Mesodermal cell (in vitro differentiated cells): ENCODE data around the gene RAB27B.
"Not testable (repeated sequence)": the region's sequence is repeated elsewhere in the genome, so short reads cannot be mapped to it uniquely, and the experiment has no call there.

ENCODE experiments used
- H3K27ac ChIP-seq: 2 replicates; pipeline ENCODE4 v1.7.0; 2013; ENCODE audit warnings: mild to moderate bottlenecking, low read depth, low read length, moderate library complexity; ENCODE audit not compliant: severe bottlenecking
- H3K36me3 ChIP-seq: 2 replicates; pipeline ENCODE4 v1.7.1; 2013; ENCODE audit warnings: mild to moderate bottlenecking, low read length, moderate library complexity; ENCODE audit not compliant: control insufficient read depth, insufficient read depth
- H3K4me1 ChIP-seq: one replicate; pipeline ENCODE4 v1.7.1; 2013; ENCODE audit warnings: mild to moderate bottlenecking, low read length; ENCODE audit not compliant: insufficient read depth, control insufficient read depth, poor library complexity, severe bottlenecking
- H3K4me3 ChIP-seq: 2 replicates; pipeline ENCODE4 v1.7.0; 2013; ENCODE audit warnings: low read length, control low read depth, mild to moderate bottlenecking; ENCODE audit not compliant: insufficient read depth, poor library complexity, severe bottlenecking; ENCODE audit errors: extremely low read depth
- H3K9me3 ChIP-seq: 2 replicates; pipeline ENCODE4 v1.7.1; 2013; ENCODE audit warnings: mild to moderate bottlenecking, low read length, moderate library complexity; ENCODE audit not compliant: control insufficient read depth
- WGBS, 2 experiments: methylation state at CpG; one replicate each; pipeline ENCODE4 v1.1.5; 2013; ENCODE audit warnings: missing lambda C conversion rate in 2 of 2; ENCODE audit not compliant: insufficient coverage in 2 of 2; 5-methylcytosine and 5-hydroxymethylcytosine counted together

RAB27B gene

GRCh38 chr18:54835944-54836343 is 7.7 kb downstream of the RAB27B start:
- H3K9me3 ChIP-seq: no peaks in the 10 kb centered on the region
- WGBS, 2 experiments: 90 to 100% methylated on average over 2 of the region's 2 CpGs
- H3K4me1 ChIP-seq: no peaks in the 10 kb centered on the region
- H3K4me3 ChIP-seq: no peak overlapping the region
- H3K27ac ChIP-seq: no peak overlapping the region
- H3K36me3 ChIP-seq: no peaks in the 10 kb centered on the region

DNA sequence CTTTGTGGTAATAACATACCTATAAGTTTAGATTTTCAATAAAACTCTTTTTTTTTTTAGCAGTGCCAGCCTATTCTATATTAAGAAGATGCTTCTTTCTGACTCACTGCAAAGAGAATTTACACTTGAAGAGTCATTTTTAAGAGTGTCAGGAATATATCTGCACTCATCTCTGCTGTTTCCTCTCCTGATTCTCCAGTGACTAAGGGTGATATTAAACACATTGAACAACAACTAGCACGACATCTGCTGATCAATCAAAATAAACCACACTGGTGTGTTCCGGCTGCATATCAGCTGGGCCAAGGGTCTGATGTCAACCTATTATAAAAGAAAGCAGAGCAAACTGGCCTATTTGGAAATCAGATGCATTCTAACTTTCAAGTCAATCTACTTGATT is 15.0 kb downstream of the RAB27B start:
- Histone ChIP-seq H3K36me3 (no peaks in the 10 kb centered on the region), H3K9me3 (no peaks in the 10 kb centered on the region), H3K27ac (no peak overlapping the region), H3K4me1 (no peaks in the 10 kb centered on the region), H3K4me3 (no peak overlapping the region)
- 81 to 90% methylated on average over 2 of the region's 2 CpGs for WGBS, 2 experiments

GRCh38 chr18:54845787-54846186 is 17.5 kb downstream of the RAB27B start:
- H3K27ac ChIP-seq: no peak overlapping the region

DNA sequence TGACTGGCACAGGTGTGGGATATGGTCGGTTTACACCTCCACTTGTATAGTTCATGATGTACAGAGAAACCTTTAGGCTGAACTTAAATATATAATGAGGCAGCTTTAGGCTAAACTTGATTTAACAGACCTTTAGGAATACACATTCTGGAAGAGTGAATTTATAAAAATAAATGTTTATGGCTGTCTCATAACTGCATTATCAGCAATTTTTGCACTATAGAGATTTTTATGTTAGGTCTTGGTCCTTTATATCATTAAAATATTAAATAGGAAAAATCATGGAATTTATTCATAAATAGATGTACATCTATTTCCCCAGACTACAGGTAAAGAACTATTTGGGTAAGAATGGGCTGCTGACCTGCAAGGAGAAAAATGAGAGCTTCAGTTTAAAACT is 19.8 kb downstream of the RAB27B start:
- no peaks in the 10 kb centered on the region for H3K9me3 ChIP-seq
- no peaks in the 10 kb centered on the region for H3K36me3 ChIP-seq
- H3K27ac ChIP-seq: no peak overlapping the region
- H3K4me3 ChIP-seq: no peak overlapping the region
- WGBS, 2 experiments: no CpG with 5 or more reads among the region's 1 CpG
- no peaks in the 10 kb centered on the region for H3K4me1 ChIP-seq

More at GRCh38 chr18:54845787-54846186, 17.5 kb downstream of the RAB27B start:
- no peak overlapping the region for H3K4me3 ChIP-seq
- no peaks in the 10 kb centered on the region for H3K36me3 ChIP-seq
- no peaks in the 10 kb centered on the region for H3K9me3 ChIP-seq
- H3K4me1 ChIP-seq: no peaks in the 10 kb centered on the region
- no CpG with 5 or more reads among the region's 2 CpGs for WGBS, 2 experiments

GRCh38 chr18:54849683-54850082 is 21.4 kb downstream of the RAB27B start:
- no peak overlapping the region for H3K27ac ChIP-seq
- H3K9me3 ChIP-seq: no peaks in the 10 kb centered on the region
- H3K4me3 ChIP-seq: no peak overlapping the region
- no peaks in the 10 kb centered on the region for H3K4me1 ChIP-seq
- WGBS, 2 experiments: no CpG with 5 or more reads among the region's 2 CpGs
- no peaks in the 10 kb centered on the region for H3K36me3 ChIP-seq

GRCh38 chr18:54850598-54850997 is 22.3 kb downstream of the RAB27B start:
- Histone ChIP-seq H3K9me3 (no peaks in the 10 kb centered on the region), H3K4me1 (no peaks in the 10 kb centered on the region), H3K4me3 (no peak overlapping the region), H3K27ac (no peak overlapping the region), H3K36me3 (no peaks in the 10 kb centered on the region)
- 82 to 83% methylated on average over 2 of the region's 3 CpGs for WGBS, 2 experiments

DNA sequence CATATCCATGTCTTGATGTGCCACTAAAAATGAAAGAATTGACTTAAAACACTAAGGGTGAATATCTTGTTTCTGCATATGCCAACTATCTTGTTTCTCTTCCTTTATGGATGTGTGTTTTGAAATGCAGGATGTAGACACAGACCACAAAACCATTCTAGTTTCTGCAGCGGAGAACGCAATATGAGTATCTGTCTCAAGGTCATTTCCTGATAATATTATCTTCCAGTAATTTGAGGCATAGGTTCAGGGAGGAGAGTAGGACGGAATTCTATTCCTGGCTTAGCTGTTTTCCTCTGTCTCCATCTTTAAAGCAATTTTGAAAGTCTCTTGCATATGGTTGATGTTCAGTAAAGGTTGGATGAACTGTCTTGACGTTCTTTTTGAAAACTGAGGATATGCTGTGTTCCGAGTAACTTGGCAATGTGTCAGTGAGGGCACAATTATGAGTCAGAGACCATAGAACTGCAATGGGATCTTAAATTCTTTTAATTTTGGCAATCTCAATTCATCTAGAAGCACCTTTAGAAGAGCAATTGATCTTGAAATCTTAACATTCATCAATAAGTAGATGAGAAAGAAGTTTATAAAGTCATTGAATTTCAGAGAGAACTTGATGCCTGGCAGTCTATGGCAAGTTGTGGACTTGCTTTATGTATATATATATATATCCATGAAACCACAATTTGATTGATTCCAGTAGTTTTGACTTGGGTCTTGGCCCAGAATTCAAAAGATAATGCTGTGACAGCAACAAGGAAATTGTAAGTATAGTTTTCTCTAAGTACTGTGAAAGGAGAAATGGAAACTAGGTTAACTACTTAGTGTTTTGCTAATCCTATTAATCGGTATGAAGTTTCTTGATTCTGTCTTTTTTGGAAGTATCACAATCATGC is 24.8 kb downstream of the RAB27B start:
- 89 to 100% methylated on average over 2 to 5 of the region's 6 CpGs for WGBS, 2 experiments
- H3K36me3 ChIP-seq: no peaks in the 10 kb centered on the region
- no peak overlapping the region for H3K27ac ChIP-seq
- H3K4me3 ChIP-seq: no peak overlapping the region
- no peaks in the 10 kb centered on the region for H3K4me1 ChIP-seq
- no peaks in the 10 kb centered on the region for H3K9me3 ChIP-seq

DNA sequence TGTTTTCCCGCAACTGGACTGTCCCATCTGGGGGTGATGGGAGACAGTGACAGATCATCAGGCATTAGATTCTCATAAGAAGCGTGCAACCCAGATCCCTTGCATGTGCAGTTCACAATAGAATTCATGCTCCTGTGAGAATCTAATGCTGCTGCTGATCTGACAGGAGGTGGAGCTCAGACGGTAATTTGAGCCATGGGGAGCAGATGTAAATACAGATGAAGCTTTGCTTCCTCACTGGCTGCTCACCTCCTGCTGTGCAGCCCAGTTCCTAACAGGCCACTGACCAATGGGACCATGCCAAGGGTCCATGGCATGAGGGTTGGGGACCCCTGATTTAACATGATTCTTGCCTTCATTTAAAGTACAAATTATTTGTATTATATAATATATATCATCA is 26.8 kb downstream of the RAB27B start:
- 94 to 100% methylated on average over 1 to 2 of the region's 3 CpGs for WGBS, 2 experiments
- not testable (repeated sequence) for H3K36me3 ChIP-seq, H3K9me3 ChIP-seq, H3K27ac ChIP-seq, H3K4me3 ChIP-seq, H3K4me1 ChIP-seq

- no peaks in the 10 kb centered on the region for H3K9me3 ChIP-seq
- H3K4me1 ChIP-seq: no peaks in the 10 kb centered on the region
- H3K4me3 ChIP-seq: no peak overlapping the region
- no peak overlapping the region for H3K27ac ChIP-seq
- 46 to 50% methylated on average over 2 of the region's 2 CpGs for WGBS, 2 experiments
- H3K36me3 ChIP-seq: no peaks in the 10 kb centered on the region
Measured at GRCh38 chr18:54856105-54856646, 27.9 kb downstream of the RAB27B start.

DNA sequence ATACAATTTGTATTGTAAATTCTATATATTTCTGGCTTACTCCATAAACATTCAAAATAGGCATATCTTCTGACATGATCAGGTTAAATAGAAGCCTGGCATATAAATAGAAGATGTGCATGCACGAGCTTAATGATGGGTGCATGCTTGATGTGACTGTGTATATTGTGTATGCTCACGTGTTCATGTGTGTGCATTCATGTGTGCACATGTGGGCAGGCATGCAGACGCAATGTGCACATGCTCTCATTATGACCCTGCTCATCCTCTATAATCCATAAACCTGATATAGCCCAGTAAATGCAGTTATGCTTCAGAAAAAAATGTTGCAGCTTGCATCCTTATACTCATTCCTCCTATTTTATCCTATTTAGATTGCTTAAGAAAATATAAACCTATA is 29.2 kb downstream of the RAB27B start:
- Histone ChIP-seq H3K9me3 (no peaks in the 10 kb centered on the region), H3K4me3 (no peak overlapping the region), H3K27ac (no peak overlapping the region), H3K36me3 (no peaks in the 10 kb centered on the region), H3K4me1 (no peaks in the 10 kb centered on the region)
- WGBS, 2 experiments: 83 to 100% methylated on average over 1 to 2 of the region's 3 CpGs
